GM12878 (cell line): Measurements from ENCODE around the gene SLFN11. TPM values are rescaled to one million over a fixed set of nuclear protein-coding genes. Genes with fewer than 3 reads are reported as not detected.

Experiments used
- ATAC-seq: fragments of 200-7000 bp; cut with Tn5 transposase; 3 replicates; pipeline ENCODE4 v1.9.1; 2020; ENCODE audit warnings: mild to moderate bottlenecking, moderate library complexity
- BruUV-seq: library from RNA; stranded (reverse); fragments of 400-500 nt; replicated peaks from 2 replicates; lab custom pipeline; 2021; lab: Mats Ljungman, UMichigan
- CTCF ChIA-PET: fragments of 300-600 bp; sonication (Branson Sonifier 250); formaldehyde crosslinking; extraction: SDS; loops from one replicate; lab custom pipeline; 2021; ENCODE audit warnings: inconsistent platforms; lab: Yijun Ruan, JAX
- POLR2A ChIA-PET: fragments of 350-600 bp; formaldehyde crosslinking; extraction: SDS; loops from one replicate; lab custom pipeline; 2021; ENCODE audit warnings: inconsistent platforms; lab: Charles Lee
- RAD21 ChIA-PET: fragments of 300-600 bp; sonication (Branson Sonifier 250); formaldehyde crosslinking; loops from one replicate; lab custom pipeline; 2023; ENCODE audit warnings: antibody characterized with exemption; ENCODE audit not compliant: unreplicated experiment; lab: Charles Lee
- SMC1A ChIA-PET: fragments of 300-600 bp; sonication (Branson Sonifier 250); formaldehyde crosslinking; loops from one replicate; lab custom pipeline; 2023; ENCODE audit not compliant: unreplicated experiment, uncharacterized antibody; lab: Charles Lee
- DNase-seq: peaks from one replicate; pipeline ENCODE4 v3.0.0-alpha.2; 2011; ENCODE audit warnings: low read depth, low spot score
- FAIRE-seq: peaks from 3 replicates; lab custom pipeline; 2011; peaks lifted over from hg19 to GRCh38; lab: Jason Lieb, UNC
- H2AFZ ChIP-seq: 2 replicates; pipeline ENCODE4 v1.6.0; 2011; ENCODE audit warnings: low read depth, low read length, control low read depth; ENCODE audit not compliant: control insufficient read depth
- H3K27ac ChIP-seq: 2 replicates; pipeline ENCODE4 v1.5.1; 2011; ENCODE audit warnings: control low read depth; ENCODE audit not compliant: control insufficient read depth, insufficient read depth
- H3K27me3 ChIP-seq, 2 experiments: replicated peaks in 1 of 2; 2 replicates each; pipeline versions ENCODE4 v1.6.0 to v1.6.1; 2011; ENCODE audit warnings: low read length in 1 of 2; ENCODE audit not compliant: control insufficient read depth in 2 of 2, insufficient read depth in 2 of 2
- H3K36me3 ChIP-seq, 2 experiments: 2 replicates each; pipeline ENCODE4 v1.5.1; 2011; ENCODE audit warnings: low read length in 1 of 2; ENCODE audit not compliant: control insufficient read depth in 2 of 2, insufficient read depth in 2 of 2
- H3K4me1 ChIP-seq: 2 replicates; pipeline ENCODE4 v1.6.1; 2011; ENCODE audit warnings: mild to moderate bottlenecking, low read length, moderate library complexity, mixed read lengths; ENCODE audit not compliant: control insufficient read depth, insufficient read depth
- H3K4me2 ChIP-seq: 2 replicates; pipeline ENCODE4 v1.6.0; 2011; ENCODE audit warnings: control low read depth; ENCODE audit not compliant: control insufficient read depth, insufficient read depth
- H3K4me3 ChIP-seq: fragments of 200-600 bp; sonication (generic); 2 replicates; pipeline ENCODE4 v1.5.1; 2016
- H3K79me2 ChIP-seq: 2 replicates; pipeline ENCODE4 v1.6.0; 2011; ENCODE audit warnings: low read length; ENCODE audit not compliant: control insufficient read depth, insufficient read depth
- H3K9ac ChIP-seq: 2 replicates; pipeline ENCODE4 v1.8.0; 2011; ENCODE audit warnings: low read length, control low read depth, mixed read lengths; ENCODE audit not compliant: control insufficient read depth, insufficient read depth
- H3K9me3 ChIP-seq: replicated peaks from 3 replicates; pipeline ENCODE4 v1.5.1; 2011; ENCODE audit warnings: mild to moderate bottlenecking, low read length; ENCODE audit not compliant: control insufficient read depth, insufficient read depth
- H4K20me1 ChIP-seq: 2 replicates; pipeline ENCODE4 v1.6.0; 2011; ENCODE audit not compliant: control insufficient read depth, insufficient read depth
- BMI1 ChIP-seq: fragments of 450-650 bp; IDR thresholded peaks from 2 replicates; pipeline ENCODE4 v1.6.1; 2016; ENCODE audit warnings: mild to moderate bottlenecking, moderate library complexity, borderline replicate concordance
- EP300 ChIP-seq, 2 experiments: fragments of 150-350 bp in 1 of 2; IDR thresholded peaks; 2 replicates each; pipeline ENCODE4 v1.6.1; 2011 to 2012; ENCODE audit warnings: low read depth in 2 of 2, low read length in 2 of 2, borderline replicate concordance in 1 of 2, improper control_type of control experiment in 1 of 2, inconsistent platforms in 1 of 2; ENCODE audit not compliant: control insufficient read depth in 1 of 2
- FOXM1 ChIP-seq: IDR thresholded peaks from 2 replicates; pipeline ENCODE4 v1.6.1; 2012; ENCODE audit warnings: low read depth, mild to moderate bottlenecking, inconsistent platforms, low read length, moderate library complexity
- MAX ChIP-seq: IDR thresholded peaks from 2 replicates; pipeline ENCODE4 v1.6.1; 2012; ENCODE audit warnings: low read depth, low read length, improper control_type of control experiment
- MYB ChIP-seq: fragments of 150-350 bp; IDR thresholded peaks from 2 replicates; pipeline ENCODE4 v1.6.1; 2014; ENCODE audit warnings: mild to moderate bottlenecking, low read depth, low read length, borderline replicate concordance
- NFXL1 ChIP-seq: fragments of 450-650 bp; IDR thresholded peaks from 2 replicates; pipeline ENCODE4 v1.6.1; 2017; ENCODE audit warnings: antibody characterized with exemption, mild to moderate bottlenecking, borderline replicate concordance
- NFYA ChIP-seq: IDR thresholded peaks from 2 replicates; pipeline ENCODE4 v1.6.1; 2011; ENCODE audit warnings: low read depth, mild to moderate bottlenecking, low read length, improper control_type of control experiment, borderline replicate concordance
- NRF1 ChIP-seq: conservative IDR thresholded peaks from 2 replicates; pipeline ENCODE4 v1.6.1; 2011; ENCODE audit warnings: mild to moderate bottlenecking, low read depth, low read length, improper control_type of control experiment
- POLR2AphosphoS2 ChIP-seq: IDR thresholded peaks from 2 replicates; pipeline ENCODE4 v1.6.1; 2011; ENCODE audit warnings: low read depth, mild to moderate bottlenecking, low read length, improper control_type of control experiment, moderate library complexity
- RB1 ChIP-seq: fragments of 450-650 bp; formaldehyde crosslinking; IDR thresholded peaks from 2 replicates; pipeline ENCODE4 v1.6.1; 2017; ENCODE audit warnings: mild to moderate bottlenecking, borderline replicate concordance
- SKIL ChIP-seq: fragments of 450-650 bp; IDR thresholded peaks from 2 replicates; pipeline ENCODE4 v1.6.1; 2017; ENCODE audit warnings: mild to moderate bottlenecking, low read depth, inconsistent platforms; ENCODE audit not compliant: poor library complexity, severe bottlenecking
- TBL1XR1 ChIP-seq: IDR thresholded peaks from 2 replicates; pipeline ENCODE4 v1.6.1; 2012; ENCODE audit warnings: low read depth, low read length, improper control_type of control experiment
- ZBED1 ChIP-seq: IDR thresholded peaks from 2 replicates; pipeline ENCODE4 v1.6.1; 2016; ENCODE audit warnings: borderline replicate concordance
- ZNF217 ChIP-seq: fragments of 450-650 bp; IDR thresholded peaks from 2 replicates; pipeline ENCODE4 v1.6.1; 2017; ENCODE audit warnings: antibody characterized with exemption, mild to moderate bottlenecking
- ZSCAN29 ChIP-seq: fragments of 450-650 bp; IDR thresholded peaks from 2 replicates; pipeline ENCODE4 v1.6.1; 2017; ENCODE audit warnings: mild to moderate bottlenecking, moderate library complexity
- WGBS: methylation state at CpG from one replicate; pipeline ENCODE4 v1.1.6; 2016; ENCODE audit warnings: low lambda C conversion rate; ENCODE audit not compliant: insufficient replicate concordance, insufficient coverage; ENCODE audit errors: missing lambda C conversion rate; 5-methylcytosine and 5-hydroxymethylcytosine counted together
- in situ Hi-C: fragments of 300-500 bp; cut with MboI; formaldehyde crosslinking; loops from 9 replicates; pipeline ENCODE4 v1.14.3; 2018; ENCODE audit warnings: mixed read lengths
- intact Hi-C: fragments of 100-400 bp; cut with micrococcal nuclease; formaldehyde crosslinking; loops from one replicate; pipeline ENCODE4 v1.14.2; 2022; ENCODE audit not compliant: unreplicated experiment
- polyA plus RNA-seq, 11 experiments: library from polyadenylated mRNA; depleted of rRNA in 4 of 11; unstranded in 6 of 11; stranded (reverse) in 5 of 11; fragments of >200 nt; fragmentation: Nextera tagmentation in 4 of 11; fragmentation: Illumina TruSeq in 1 of 11; extraction: Ambion mirVana in 4 of 11; extraction: Trizol in 1 of 11; gene quantifications; 1 replicate in 1 of 11; 2 replicates in 10 of 11; pipeline versions ENCODE4 v1.2.1 to v1.2.3, GENCODE V29; 2011 to 2016; ENCODE audit warnings: inconsistent platforms in 2 of 11, missing spikeins in 2 of 11, low read depth in 1 of 11
- total RNA-seq, 4 experiments: library from RNA; depleted of rRNA in 3 of 4; stranded (reverse); fragments of >200 nt in 3 of 4; fragmentation: Illumina TruSeq in 1 of 4; extraction: Trizol in 1 of 4; gene quantifications; 2 replicates each; pipeline versions ENCODE4 v1.2.1 to v1.2.3, GENCODE V29; 2013 to 2021
- TF ChIP-seq, protein P1 (sequence below): fragments of 450-650 bp; IDR thresholded peaks from 2 replicates; pipeline ENCODE4 v1.6.1; 2018; ENCODE audit warnings: borderline replicate concordance, mild to moderate bottlenecking; ENCODE audit not compliant: partially characterized antibody

Gene SLFN11
- total and polyA plus RNA-seq, 10 of the 15 experiments (the other 5 are each of a cell fraction or from before 2014, with no cell fraction given) = 2.1 to 38.9 (median 30.6) TPM

GRCh38 chr17:35377068-35377467 is 3.6 kb upstream of the SLFN11 start:
- BruUV-seq = no TSS peak
- Histone ChIP-seq H3K4me2 (no peak overlapping the region), H3K9ac (no peak overlapping the region), H4K20me1 (no peaks in the 10 kb centered on the region), H3K9me3 (no peaks in the 10 kb centered on the region), H3K36me3 (no peaks in the 10 kb centered on the region), H3K79me2 (no peaks in the 10 kb centered on the region), H2AFZ (no peak overlapping the region), H3K27ac (no peak overlapping the region), H3K27me3 (peaks cover 0 to 9% of the 10 kb centered on the region in 2 experiments; a peak in 3 of 4 replicates), H3K4me3 (no peak overlapping the region), H3K4me1 (peaks cover 3% of the 10 kb centered on the region; the same call in 1 of the 2 replicates)
- CTCF ChIA-PET = interaction anchor here (1.1 kb wide), 1 partner anchor 37 kb away, joined by 3 read pairs; no protein-coding TSS in a partner anchor
- ATAC-seq (no peak), DNase-seq (no peak), FAIRE-seq (no peak)
- TF ChIP-seq BMI1 (no peak), FOXM1 (no peak), POLR2AphosphoS2 (no peak), ZNF217 (no peak), NFYA (no peak), EP300 (IDR thresholded peaks at IDR 0.05; ENCODE audit: borderline replicate concordance in 1 of 2, control insufficient read depth in 1 of 2, low read depth in 2 of 2, low read length in 2 of 2) (no peak), ZBED1 (no peak), SKIL (no peak), RB1 (no peak), NFXL1 (no peak), MAX (no peak), TBL1XR1 (no peak), ZSCAN29 (no peak), NRF1 (no peak), MYB (no peak)
- TF ChIP-seq, protein P1, sequence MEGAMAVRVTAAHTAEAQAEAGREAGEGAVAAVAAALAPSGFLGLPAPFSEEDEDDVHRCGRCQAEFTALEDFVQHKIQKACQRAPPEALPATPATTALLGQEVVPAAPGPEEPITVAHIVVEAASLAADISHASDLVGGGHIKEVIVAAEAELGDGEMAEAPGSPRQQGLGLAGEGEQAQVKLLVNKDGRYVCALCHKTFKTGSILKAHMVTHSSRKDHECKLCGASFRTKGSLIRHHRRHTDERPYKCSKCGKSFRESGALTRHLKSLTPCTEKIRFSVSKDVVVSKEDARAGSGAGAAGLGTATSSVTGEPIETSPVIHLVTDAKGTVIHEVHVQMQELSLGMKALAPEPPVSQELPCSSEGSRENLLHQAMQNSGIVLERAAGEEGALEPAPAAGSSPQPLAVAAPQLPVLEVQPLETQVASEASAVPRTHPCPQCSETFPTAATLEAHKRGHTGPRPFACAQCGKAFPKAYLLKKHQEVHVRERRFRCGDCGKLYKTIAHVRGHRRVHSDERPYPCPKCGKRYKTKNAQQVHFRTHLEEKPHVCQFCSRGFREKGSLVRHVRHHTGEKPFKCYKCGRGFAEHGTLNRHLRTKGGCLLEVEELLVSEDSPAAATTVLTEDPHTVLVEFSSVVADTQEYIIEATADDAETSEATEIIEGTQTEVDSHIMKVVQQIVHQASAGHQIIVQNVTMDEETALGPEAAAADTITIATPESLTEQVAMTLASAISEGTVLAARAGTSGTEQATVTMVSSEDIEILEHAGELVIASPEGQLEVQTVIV = no peak
- RAD21 ChIA-PET = no interaction called here
- WGBS = 79% methylated on average over 2 of the region's 2 CpGs
- SMC1A ChIA-PET = interaction anchor here (1.0 to 2.6 kb wide), 2 partner anchors 51 to 71 kb away, joined by 3 to 10 read pairs; partner anchors contain the start of gene SLFN13
- intact Hi-C loops (no loop called here), in situ Hi-C loops (no loop called here)
- POLR2A ChIA-PET = interaction anchor here (0.9 kb wide), 1 partner anchor 26 kb away, joined by 3 read pairs; no protein-coding TSS in a partner anchor
